Measurements from ENCODE around the gene APOBEC3A. TPM values are rescaled to one million over a fixed set of nuclear protein-coding genes. Genes with fewer than 3 reads are reported as not detected.

The APOBEC3A gene
- total RNA-seq, 2 experiments from 2014 or later, result 0.17 TPM; not detected in 1

Other genes with a start within 250 kb of the APOBEC3A start
- 100 to 1,000 TPM; 159 to 168 TPM for gene SUN2, start 201.6 kb upstream of the APOBEC3A start, total RNA-seq
- gene DNAL4, start 163.5 kb upstream of the APOBEC3A start, total RNA-seq, result 1 to 10 TPM; 7.7 to 8.3 TPM
- gene NPTXR, start 113.6 kb upstream of the APOBEC3A start, total RNA-seq, result 1 to 10 TPM; 1.9 to 2.5 TPM
- gene CBX6, start 85.4 kb upstream of the APOBEC3A start, total RNA-seq, result 100 to 1,000 TPM; 116 to 117 TPM
- gene APOBEC3B, start 24.7 kb downstream of the APOBEC3A start, total RNA-seq, result 10 to 100 TPM; 43.9 to 44.3 TPM
- gene APOBEC3C, start 56.6 kb downstream of the APOBEC3A start, total RNA-seq, result 100 to 1,000 TPM; 141 to 142 TPM
- 10 to 100 TPM; 54.1 to 54.5 TPM for gene APOBEC3D, start 63.5 kb downstream of the APOBEC3A start, total RNA-seq
- 10 to 100 TPM; 33.4 to 34.9 TPM for gene APOBEC3F, start 83.3 kb downstream of the APOBEC3A start, total RNA-seq
- 100 to 1,000 TPM; 106 to 108 TPM for gene APOBEC3G, start 119.7 kb downstream of the APOBEC3A start, total RNA-seq
- 10 to 100 TPM; 23.6 to 25.3 TPM for gene APOBEC3H, start 139.6 kb downstream of the APOBEC3A start, total RNA-seq
- gene CBX7, start 195.1 kb downstream of the APOBEC3A start, total RNA-seq, result 10 to 100 TPM; 35.7 to 37.7 TPM

All from activated CD4-positive, alpha-beta memory T cell treated with anti-CD3 and anti-CD28 coated beads for 36 hours (primary cell).